ENCODE results near the gene BMAL1. TPM values are rescaled to one million over a fixed set of nuclear protein-coding genes. Genes with fewer than 3 reads are reported as not detected.

Gene BMAL1
- total RNA-seq, 1 donor from 2014 or later = 14.8 TPM

DNA sequence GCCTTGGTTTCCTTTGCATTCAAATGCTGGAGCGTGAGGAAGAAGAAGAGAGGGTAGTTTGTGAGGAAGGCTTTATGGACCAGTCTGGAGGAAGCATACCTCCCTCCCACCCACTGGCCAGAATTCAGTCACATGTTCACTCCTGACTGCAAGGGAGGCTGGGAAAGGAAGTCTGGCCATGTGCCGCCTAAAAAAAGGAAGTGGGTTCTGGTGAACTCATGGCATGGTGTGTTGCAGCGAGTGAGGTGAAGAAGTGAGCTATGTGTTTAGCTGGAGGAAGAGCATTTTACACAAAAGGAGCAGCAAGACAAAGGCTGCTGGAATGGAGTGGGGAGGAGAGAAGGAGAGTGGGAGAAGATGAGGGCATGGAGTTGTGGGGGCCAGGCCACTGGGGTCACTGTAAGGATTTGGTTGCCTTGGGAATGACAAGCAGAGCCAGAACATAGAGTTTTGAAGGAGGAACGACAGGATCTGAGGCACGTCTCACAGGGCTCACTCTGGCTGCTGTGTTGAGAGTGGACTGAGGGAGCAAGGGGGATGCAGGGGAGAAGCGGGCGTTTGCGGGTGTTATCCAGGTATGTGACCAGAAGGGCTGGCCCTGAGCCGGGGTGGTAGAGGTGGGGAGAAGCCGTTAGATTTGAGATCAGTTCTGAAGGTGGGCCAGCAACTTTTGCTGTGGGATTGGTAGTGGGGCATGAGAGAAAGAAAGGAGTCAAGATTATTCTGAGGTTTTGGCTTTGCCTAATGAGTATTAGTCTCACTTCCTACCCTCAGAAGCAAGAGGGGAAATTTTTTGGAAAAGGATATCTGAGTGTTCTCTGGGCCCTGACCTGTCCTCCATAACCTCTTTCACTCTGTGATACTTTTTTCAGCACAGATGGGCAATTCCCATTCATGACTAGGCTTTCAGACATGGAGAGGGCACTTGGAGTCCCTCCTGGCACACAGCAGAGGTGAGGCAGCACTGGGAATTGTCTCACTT lies 26.4 kb downstream of the BMAL1 start:
- H3K4me3 Mint-ChIP-seq (ENCODE audit: unreplicated experiment) = no peak overlapping the region
- no peak for DNase-seq (ENCODE audit: low spot score)
- H3K4me1 Mint-ChIP-seq (ENCODE audit: low read depth) = peaks cover 9% of the 10 kb centered on the region
- no peaks in the 10 kb centered on the region for H3K36me3 Mint-ChIP-seq (ENCODE audit: low read depth)
- TF ChIP-seq, protein P1, sequence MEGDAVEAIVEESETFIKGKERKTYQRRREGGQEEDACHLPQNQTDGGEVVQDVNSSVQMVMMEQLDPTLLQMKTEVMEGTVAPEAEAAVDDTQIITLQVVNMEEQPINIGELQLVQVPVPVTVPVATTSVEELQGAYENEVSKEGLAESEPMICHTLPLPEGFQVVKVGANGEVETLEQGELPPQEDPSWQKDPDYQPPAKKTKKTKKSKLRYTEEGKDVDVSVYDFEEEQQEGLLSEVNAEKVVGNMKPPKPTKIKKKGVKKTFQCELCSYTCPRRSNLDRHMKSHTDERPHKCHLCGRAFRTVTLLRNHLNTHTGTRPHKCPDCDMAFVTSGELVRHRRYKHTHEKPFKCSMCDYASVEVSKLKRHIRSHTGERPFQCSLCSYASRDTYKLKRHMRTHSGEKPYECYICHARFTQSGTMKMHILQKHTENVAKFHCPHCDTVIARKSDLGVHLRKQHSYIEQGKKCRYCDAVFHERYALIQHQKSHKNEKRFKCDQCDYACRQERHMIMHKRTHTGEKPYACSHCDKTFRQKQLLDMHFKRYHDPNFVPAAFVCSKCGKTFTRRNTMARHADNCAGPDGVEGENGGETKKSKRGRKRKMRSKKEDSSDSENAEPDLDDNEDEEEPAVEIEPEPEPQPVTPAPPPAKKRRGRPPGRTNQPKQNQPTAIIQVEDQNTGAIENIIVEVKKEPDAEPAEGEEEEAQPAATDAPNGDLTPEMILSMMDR (IDR thresholded peaks at IDR 0.05) = no peak
- no peaks in the 10 kb centered on the region for H3K27me3 Mint-ChIP-seq (ENCODE audit: low read depth)
- H3K9me3 Mint-ChIP-seq (ENCODE audit: low read depth) = no peaks in the 10 kb centered on the region
- H3K27ac Mint-ChIP-seq (ENCODE audit: unreplicated experiment) = no peak overlapping the region

DNA sequence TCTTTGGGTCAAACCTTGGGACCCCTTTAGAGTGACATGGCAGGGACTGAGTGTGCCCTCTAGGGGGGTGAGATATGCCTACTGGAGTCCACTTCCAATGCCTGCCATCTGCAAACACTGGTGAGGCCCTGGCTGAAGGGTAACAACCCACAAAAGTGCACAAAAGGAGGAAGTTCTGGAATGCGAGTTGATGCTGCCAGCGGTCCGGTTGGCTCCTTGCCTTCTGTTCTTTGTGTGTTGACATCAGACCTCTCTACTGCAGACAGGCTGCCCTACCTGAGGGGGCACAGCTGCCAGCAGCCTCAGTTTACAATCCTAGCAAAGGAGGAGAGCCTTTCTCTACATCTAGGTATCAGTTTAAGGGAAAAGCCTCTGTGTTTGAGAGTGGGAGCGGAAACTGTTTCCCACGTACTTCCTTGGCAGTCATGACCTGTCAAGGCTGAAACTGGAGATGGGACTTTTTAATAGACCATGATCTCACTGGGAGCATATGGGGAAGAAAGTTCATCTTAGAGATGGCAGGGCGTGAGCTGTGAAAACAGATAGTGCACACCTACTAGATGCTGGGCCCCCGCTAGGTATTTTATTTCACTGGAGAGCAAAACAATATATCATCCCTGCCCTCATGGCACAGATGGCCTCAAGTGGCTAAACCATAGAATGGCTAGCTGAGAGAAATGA lies 27.2 kb downstream of the BMAL1 start:
- H3K4me3 Mint-ChIP-seq (ENCODE audit: unreplicated experiment) = no peak overlapping the region

DNA sequence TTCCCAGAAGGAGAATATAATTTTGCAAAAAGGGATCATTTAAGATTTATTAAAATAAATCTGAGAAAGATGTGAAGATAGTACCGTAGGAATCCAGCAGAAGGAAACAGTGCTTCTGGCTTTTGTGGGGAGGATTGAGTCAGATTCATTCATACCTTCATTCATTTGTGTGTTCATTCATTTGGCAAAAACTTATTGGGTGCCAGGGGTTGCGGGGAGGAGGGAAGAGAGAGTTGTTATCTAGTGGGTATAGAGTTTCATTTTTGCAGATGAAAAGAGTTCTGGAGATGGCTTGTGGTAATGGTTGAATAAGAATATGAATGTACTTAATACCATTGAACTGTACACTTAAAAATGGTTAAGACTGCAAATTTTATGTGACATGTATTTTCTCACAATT lies 31.1 kb downstream of the BMAL1 start:
- Mint-ChIP-seq H3K4me3 (ENCODE audit: unreplicated experiment) (no peak overlapping the region), H3K36me3 (ENCODE audit: low read depth) (peaks cover 6% of the 10 kb centered on the region), H3K27me3 (ENCODE audit: low read depth) (no peaks in the 10 kb centered on the region), H3K4me1 (ENCODE audit: low read depth) (peaks cover 35% of the 10 kb centered on the region), H3K9me3 (ENCODE audit: low read depth) (no peaks in the 10 kb centered on the region), H3K27ac (ENCODE audit: unreplicated experiment) (no peak overlapping the region)
- TF ChIP-seq, protein P1 (IDR thresholded peaks at IDR 0.05) = no peak
- no peak for DNase-seq (ENCODE audit: low spot score)

More for the DNA sequence above, 27.2 kb downstream of the BMAL1 start:
- H3K27ac Mint-ChIP-seq (ENCODE audit: unreplicated experiment) = no peak overlapping the region
- TF ChIP-seq, protein P1 (IDR thresholded peaks at IDR 0.05) = no peak
- no peaks in the 10 kb centered on the region for H3K36me3 Mint-ChIP-seq (ENCODE audit: low read depth)
- peaks cover 9% of the 10 kb centered on the region for H3K4me1 Mint-ChIP-seq (ENCODE audit: low read depth)
- DNase-seq (ENCODE audit: low spot score) = no peak
- H3K27me3 Mint-ChIP-seq (ENCODE audit: low read depth) = no peaks in the 10 kb centered on the region
- H3K9me3 Mint-ChIP-seq (ENCODE audit: low read depth) = no peaks in the 10 kb centered on the region

DNA sequence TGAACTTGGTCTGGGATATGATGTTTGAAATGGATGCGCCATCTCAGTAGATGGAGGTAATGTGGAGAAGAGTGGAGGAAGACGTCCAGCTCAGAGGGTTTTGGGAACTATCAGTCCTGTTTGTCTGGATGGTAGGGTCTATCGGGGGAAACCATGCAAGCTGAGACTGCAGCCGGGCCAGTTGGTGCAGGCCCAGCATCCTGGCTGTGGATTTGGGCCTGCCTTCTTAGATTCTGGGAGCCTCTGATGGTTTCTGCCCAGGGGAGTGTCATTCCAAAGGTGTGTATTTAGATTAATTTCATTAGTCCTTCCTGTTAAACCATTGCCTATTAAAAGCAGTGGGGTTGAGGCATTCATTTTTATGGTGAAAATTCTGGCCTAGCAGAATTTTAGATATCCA lies 31.6 kb downstream of the BMAL1 start:
- Mint-ChIP-seq H3K27ac (ENCODE audit: unreplicated experiment) (no peak overlapping the region), H3K9me3 (ENCODE audit: low read depth) (no peaks in the 10 kb centered on the region), H3K4me1 (ENCODE audit: low read depth) (peaks cover 36% of the 10 kb centered on the region), H3K4me3 (ENCODE audit: unreplicated experiment) (no peak overlapping the region), H3K36me3 (ENCODE audit: low read depth) (peaks cover 6% of the 10 kb centered on the region), H3K27me3 (ENCODE audit: low read depth) (no peaks in the 10 kb centered on the region)
- TF ChIP-seq, protein P1 (IDR thresholded peaks at IDR 0.05) = no peak
- DNase-seq (ENCODE audit: low spot score) = no peak

DNA sequence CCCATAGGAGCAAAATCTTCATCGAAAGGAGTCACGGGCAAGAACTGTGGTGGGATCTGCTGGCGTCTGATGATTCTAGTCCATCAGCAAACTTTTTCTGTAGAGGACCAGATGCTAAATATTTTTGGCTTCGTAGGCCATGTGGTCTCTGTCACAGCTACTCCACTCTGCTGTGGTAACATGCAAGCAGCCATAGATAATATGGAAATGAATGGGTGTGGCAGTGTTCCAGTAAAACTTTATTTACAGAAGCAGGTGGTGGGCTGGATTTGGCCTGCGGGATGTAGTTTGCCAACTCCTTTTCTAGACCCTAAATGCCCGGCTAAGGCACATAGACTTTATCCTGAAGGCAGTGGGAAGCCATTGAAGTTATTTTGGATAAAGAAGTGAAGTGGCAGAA lies 32.9 kb downstream of the BMAL1 start:
- TF ChIP-seq, protein P1 (IDR thresholded peaks at IDR 0.05) = no peak
- Mint-ChIP-seq H3K9me3 (ENCODE audit: low read depth) (no peaks in the 10 kb centered on the region), H3K36me3 (ENCODE audit: low read depth) (peaks cover 6% of the 10 kb centered on the region), H3K4me3 (ENCODE audit: unreplicated experiment) (no peak overlapping the region), H3K4me1 (ENCODE audit: low read depth) (peaks cover 43% of the 10 kb centered on the region), H3K27ac (ENCODE audit: unreplicated experiment) (no peak overlapping the region), H3K27me3 (ENCODE audit: low read depth) (no peaks in the 10 kb centered on the region)
- DNase-seq (ENCODE audit: low spot score) = no peak

Data from chondrocyte (in vitro differentiated cells).